ENCODE results near the gene SH3GLB2.

DNA sequence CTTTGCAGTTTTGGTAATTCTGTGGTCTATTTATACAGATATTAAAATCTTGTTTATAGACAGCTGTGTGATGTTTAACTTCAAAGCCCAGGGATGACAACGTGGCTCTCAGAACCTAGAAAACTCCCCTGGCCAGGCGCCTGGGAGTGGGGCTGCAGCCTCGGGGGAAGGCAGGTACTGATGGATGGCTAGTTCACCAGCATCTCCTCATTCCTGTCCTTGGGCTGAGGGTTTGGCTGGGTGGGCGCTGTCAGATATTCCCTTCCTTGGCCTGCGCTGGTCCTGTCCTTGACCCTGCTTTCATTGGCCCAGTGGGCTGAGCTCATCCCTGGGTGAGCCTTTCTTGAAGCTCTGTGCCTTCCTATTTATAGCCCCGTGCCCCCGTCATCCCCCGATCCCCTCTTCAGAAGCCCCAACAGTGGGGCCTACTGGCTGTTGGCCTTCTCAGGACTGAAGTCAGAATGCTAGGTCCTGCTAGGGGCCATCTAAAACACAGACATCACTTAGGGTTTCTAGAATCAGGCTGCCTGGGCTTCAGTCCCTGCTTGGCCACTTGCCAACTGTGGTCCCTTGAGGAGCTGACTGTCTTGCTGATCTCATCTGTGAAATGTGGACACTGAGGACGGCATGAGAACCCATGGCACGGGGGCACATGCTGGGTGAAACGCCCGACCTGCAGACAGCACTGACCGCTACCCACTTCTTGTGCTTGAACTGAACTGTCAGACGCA, 20.9 kb downstream of the SH3GLB2 start:
- TF ChIP-seq POLR2AphosphoS5 (IDR thresholded peaks at IDR 0.05; ENCODE audit: low read depth): no peak
- TF ChIP-seq, protein P1, sequence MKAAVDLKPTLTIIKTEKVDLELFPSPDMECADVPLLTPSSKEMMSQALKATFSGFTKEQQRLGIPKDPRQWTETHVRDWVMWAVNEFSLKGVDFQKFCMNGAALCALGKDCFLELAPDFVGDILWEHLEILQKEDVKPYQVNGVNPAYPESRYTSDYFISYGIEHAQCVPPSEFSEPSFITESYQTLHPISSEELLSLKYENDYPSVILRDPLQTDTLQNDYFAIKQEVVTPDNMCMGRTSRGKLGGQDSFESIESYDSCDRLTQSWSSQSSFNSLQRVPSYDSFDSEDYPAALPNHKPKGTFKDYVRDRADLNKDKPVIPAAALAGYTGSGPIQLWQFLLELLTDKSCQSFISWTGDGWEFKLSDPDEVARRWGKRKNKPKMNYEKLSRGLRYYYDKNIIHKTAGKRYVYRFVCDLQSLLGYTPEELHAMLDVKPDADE (IDR thresholded peaks at IDR 0.05): no peak
